Stimulated activated naive CD4-positive, alpha-beta T cell (primary cell): ENCODE measurements around the gene PARP3.

Source experiments
- DNase-seq, 6 experiments: peaks; one replicate each; lab custom pipeline; 2025; lab: John Stamatoyannopoulos, UW

The PARP3 gene

DNA sequence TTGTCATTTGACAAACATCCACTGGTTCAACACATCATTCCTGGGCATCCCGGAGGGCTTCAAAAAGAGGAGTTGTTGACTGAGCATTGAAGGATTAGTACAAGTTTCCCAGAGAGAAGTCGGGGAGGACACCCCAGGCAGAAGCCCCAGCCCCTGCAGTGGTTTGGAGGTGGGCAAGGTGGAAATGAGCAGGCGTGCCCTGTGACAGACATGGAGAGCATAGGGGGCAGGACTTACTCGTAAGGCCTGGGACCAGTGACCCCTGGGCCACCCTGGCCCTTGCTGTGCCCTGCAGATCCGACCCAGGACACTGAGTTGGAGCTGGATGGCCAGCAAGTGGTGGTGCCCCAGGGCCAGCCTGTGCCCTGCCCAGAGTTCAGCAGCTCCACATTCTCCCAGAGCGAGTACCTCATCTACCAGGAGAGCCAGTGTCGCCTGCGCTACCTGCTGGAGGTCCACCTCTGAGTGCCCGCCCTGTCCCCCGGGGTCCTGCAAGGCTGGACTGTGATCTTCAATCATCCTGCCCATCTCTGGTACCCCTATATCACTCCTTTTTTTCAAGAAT lies 5.9 kb downstream of the PARP3 start:
- DNase-seq = no peak

DNA sequence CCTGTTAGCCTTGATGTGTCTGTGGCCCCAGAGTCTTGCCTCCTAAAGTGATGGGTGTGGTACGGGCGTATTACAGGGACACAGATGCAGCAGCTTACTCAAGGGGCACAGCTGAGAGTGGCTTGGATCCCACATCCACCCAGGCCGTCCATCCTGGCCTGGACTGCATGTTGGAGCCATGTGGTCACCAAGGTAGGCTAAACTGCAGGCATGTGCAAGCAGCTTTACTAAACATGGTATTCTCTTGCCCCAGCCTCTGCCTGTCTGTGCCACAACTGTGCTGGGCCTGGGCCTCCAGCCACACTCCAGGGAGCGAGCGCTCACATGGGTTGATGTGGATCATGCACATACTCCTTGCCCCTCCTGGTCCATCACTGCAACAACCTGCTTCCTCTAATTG lies 7.0 kb downstream of the PARP3 start:
- no peak for DNase-seq

DNA sequence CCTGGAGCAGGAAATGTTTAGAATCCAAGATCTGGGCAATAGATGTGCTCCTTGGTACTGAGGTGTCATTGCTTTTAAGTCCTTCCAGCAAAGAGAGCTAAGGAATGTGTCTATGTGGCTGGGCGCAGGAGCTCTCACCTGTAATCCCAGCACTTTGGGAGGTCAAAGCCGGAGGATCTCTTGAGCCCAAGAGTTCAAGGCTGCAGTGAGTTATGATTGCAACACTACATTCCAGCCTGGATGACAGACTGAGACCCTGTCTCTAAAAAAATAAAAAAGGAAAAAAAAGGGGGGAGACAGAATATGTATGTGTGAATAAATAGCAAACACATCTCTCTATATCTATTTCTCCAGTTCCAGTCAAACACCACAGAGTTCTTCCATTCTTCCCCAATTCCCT lies 8.7 kb downstream of the PARP3 start:
- DNase-seq = no peak

DNA sequence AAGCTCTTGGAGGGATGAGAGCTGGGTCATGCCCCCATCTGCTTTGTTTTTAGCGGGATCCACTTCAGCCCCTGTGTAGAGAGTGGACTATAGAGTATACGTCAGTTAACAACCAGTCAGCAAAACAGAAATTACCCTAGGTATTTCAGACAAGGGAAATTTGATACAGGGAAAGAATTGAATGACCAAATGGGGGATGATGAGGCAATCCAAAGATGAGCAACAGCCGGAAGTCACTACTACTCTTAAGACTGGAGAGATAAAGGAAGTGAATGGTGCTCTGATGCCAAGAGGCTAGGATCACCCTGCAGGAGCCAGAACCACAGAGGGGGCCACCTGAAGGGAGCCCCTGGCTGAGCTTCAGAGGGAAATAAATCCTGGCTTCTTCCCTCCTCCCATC lies 11.3 kb downstream of the PARP3 start:
- no peak for DNase-seq

DNA sequence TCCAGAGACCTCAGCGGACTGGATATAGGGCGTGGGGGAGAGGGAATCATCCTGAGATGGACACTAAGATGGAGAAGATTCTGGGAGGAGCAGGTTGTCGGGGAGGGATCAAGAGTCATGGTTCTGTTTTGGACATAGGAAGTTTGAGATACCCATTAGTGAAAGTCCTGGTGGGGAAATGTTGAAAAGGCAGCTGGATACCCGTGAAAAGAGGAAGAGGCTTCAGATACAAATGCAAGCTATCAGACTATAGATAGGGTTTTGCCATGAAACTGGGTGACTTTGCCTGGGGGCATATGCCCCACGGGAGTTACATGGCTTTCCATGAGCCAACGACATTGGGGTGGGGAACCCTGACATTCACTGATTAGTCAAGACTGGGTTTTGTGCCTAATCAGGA lies 11.9 kb downstream of the PARP3 start:
- DNase-seq = no peak

DNA sequence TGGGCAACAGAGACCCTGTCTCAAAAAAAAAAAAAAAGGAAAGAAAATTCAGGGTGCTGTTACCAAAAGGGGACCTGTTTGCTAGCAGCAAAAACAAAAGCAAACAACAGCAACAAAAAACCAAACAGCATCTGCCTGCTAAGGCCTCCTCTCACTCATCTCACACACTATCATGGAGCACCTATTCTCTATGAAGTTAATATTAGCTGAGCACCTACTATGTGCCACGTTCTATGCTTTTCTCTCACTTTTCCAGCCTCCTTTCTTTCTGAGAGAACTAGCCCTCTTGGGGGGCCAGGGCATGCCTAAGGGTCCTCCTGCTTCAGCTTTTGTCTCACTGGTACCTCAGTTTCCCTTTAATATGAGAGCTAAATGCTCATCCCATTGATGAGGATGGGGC lies 12.6 kb downstream of the PARP3 start:
- DNase-seq = no peak

DNA sequence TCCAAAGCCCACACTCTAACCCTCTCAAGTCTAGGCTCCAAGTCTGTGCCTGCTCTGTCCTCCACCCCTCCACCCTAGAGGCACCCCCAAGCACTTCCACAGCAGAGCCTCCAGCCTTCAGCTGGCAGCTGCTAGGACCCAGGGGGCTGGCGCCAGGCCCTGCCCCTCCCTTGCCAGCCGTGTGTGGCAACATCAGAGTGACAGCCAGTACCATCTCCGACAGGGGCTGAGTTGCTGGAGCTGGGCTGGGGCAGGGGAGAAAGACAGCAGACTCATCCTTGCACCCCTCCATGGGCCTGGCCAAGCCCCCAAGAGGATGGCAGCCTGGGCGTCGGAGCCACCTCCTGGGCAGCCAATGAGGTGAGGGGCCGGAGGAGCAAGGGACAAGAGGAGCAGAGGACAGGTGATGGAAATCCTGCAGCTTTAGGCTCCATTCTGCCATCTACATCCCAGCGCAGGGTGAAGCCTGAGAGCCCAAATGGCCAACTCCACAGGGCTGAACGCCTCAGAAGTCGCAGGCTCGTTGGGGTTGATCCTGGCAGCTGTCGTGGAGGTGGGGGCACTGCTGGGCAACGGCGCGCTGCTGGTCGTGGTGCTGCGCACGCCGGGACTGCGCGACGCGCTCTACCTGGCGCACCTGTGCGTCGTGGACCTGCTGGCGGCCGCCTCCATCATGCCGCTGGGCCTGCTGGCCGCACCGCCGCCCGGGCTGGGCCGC lies 13.2 kb downstream of the PARP3 start, which contains the start of gene GPR62:
Gene GPR62 (plus strand): TSS at position 207 of the 718 bp plus-strand sequence. CDS start 272 bp downstream, at position 479.
- no peak for DNase-seq

DNA sequence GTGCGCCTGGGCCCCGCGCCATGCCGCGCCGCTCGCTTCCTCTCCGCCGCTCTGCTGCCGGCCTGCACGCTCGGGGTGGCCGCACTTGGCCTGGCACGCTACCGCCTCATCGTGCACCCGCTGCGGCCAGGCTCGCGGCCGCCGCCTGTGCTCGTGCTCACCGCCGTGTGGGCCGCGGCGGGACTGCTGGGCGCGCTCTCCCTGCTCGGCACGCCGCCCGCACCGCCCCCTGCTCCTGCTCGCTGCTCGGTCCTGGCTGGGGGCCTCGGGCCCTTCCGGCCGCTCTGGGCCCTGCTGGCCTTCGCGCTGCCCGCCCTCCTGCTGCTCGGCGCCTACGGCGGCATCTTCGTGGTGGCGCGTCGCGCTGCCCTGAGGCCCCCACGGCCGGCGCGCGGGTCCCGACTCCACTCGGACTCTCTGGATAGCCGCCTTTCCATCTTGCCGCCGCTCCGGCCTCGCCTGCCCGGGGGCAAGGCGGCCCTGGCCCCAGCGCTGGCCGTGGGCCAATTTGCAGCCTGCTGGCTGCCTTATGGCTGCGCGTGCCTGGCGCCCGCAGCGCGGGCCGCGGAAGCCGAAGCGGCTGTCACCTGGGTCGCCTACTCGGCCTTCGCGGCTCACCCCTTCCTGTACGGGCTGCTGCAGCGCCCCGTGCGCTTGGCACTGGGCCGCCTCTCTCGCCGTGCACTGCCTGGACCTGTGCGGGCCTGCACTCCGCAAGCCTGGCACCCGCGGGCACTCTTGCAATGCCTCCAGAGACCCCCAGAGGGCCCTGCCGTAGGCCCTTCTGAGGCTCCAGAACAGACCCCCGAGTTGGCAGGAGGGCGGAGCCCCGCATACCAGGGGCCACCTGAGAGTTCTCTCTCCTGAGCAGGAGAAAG lies 14.0 kb downstream of the PARP3 start:
- peak in 5 of 6 experiments; percentile 11 to 36 (median 26) for DNase-seq

DNA sequence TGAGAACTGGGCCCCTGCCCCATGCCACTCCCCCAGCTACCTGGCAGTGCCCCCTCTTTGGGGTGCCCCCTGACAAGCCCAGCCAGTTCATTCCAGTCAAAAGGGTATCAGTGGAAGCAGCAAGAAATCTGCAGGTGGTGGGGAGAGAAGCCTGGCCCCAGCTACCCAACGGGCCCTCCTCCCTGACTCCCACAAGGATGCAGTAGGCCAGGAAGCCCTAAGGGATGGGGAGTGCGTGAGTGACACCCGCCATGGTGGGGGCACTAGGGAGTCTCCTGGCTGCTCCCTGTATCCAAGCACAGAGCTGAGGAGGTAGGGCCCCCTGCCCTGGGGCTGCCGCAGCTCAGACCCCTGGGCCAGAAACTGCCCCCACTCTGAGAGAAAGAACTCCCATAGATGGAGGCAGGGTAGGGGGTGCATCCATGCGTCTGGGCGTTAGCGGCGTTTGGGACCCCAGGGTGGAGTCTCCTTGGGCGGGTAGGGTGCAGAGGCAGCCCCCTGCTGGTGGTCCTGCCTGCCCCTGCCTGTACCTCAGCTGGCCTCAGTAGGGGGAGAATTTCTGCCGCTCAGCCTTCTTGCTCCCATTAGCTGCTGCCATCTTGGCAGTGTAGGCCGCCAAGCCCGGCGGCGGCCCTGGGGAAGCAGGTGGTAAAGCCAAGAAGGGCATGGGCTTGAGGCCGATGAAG lies 15.5 kb downstream of the PARP3 start:
- no peak for DNase-seq

DNA sequence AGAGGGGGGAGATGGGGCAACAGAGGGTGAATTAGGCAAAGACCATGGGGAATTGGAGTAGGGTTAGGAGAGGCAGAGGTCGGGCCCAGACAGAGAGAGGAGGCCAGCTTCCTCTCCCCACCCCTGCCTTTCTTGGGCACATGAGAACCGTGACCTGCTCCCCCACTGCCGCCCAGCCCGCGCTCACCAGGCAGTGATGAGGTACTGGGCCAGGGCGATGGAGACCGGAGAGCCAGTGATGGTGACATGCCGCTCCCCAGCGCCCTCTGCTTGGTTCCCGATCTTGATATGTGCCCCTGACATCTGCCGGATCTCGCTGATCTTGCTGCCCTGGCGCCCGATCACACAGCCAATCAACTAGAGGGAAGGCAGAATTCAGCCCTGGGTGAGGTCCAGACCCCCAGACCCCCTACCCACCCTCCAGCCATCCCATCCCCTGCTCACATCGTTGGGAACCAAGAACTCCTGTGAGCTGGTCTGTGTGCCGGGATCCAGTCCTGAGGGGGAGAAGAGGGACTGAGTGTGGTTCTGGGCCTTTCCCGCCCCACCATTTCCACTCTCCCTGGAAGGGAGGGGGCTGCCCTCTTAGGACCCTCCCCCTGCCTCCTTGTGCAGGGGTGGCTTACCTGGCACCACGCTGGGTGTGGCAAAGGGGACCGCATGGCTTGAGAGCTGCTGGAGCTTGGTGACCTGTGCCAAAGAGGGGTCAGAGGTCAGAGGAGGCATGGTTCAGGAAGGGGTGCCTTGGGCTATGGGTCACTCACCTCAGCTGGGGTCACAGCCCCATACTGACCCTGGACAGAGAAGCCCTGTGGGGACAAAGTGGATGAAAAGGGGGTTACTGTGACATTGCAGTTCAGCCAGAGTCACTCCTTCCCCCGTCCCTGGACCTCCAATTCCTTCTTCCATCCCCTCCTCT lies 16.7 kb downstream of the PARP3 start:
- DNase-seq = no peak

DNA sequence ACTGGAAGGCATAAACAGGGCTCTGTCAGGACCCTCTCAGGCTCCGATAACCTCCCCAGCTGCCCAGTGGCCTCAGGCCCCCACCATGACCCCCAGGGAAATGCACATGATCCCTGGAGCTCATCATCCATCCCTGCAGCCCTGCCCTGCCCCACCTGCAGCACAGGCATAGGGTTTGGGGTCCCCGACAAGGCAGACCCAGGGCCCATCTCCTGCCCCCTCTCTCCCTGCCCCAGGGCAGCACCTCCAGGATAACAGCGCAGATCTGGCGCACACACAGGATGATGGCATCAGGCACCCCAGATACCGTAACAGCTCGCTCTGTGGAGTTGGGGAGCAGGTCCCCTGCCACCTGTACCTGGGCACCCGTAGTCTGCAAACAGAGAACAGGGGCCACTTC lies 17.5 kb downstream of the PARP3 start:
- no peak for DNase-seq

DNA sequence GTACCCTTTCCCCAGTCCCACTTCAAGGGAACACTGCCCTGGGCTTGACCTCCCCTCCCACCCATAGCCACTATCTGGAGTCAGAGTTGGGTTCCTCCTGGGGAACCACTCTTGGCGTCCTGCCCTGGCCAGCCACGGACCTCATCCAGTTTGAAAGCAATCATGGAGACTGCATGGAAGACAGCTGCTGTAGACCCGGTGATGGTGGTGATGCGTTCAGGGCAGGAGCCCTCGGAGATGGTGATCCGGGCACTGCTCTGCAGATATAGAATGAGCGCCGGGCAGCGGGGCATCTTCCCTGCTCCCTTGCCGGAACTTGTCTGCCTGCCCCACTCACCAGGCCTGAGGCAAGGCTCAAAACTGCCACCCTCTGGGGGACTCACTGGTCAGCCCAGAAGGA lies 18.2 kb downstream of the PARP3 start:
- no peak for DNase-seq

DNA sequence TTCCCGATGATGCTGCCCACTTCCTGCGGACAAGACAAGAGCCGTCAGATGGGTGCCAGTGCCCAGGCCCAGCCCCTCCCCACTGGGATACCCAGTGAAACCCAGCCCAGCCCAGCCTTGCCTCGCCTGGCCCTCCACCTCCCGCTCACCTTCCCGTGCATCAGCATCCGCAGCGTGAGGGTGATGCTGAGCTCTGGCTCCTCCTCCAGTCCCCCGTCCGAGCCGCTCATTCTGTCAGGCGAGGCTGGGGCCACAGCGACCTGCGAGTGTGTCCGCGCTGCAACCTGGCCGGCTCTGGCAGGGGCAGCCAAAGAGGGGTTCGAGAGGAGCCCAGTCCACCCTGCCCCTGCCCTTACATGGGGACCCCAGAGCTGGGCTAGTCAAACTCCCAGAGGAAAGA lies 18.8 kb downstream of the PARP3 start:
- DNase-seq = no peak

DNA sequence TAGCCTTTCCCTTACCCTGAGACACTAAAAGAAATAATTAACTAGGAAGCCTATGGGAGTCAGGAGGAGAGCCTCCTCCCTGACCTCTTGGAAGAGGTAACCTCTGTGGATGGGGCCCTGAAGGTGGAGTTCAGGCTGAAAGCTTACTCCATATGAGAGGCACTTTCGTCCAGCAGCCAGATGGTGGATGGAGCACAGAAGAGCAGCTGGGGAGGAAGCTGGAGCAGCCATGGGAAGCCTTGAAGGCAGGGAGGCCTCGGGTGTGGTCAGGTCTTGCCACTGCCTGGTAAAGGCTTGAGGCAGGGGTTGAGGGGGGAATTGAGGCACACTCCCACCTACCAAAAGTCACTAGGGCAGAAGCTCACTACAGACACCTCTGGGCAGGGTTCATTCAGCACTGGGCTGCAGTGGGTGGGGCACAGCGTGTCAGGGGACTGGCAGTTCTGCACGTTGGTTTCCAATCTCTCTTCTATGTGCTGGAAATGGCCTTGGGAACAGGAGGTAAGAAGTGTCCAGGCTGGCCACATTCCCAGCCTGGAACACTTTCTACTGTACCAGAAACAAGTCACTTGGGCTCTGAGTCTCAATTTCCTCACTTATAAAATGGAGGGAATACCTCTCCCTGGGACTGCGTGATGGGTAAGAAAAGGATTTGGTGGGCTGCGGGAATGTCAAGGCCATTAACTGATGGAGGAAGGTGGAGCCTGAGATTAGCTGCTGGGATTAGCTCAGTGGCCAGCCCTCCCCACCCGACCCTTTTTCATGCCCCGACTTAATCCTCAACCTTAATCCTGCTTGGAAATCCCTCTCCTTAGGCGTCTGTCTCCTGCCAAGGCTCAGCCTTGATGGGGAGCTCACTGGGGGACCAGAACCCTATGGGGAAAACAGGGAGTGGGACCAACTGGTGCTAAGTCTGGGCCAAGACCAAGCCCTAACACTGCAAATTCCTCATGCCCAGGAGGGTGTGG lies 19.7 kb downstream of the PARP3 start:
- no peak for DNase-seq

DNA sequence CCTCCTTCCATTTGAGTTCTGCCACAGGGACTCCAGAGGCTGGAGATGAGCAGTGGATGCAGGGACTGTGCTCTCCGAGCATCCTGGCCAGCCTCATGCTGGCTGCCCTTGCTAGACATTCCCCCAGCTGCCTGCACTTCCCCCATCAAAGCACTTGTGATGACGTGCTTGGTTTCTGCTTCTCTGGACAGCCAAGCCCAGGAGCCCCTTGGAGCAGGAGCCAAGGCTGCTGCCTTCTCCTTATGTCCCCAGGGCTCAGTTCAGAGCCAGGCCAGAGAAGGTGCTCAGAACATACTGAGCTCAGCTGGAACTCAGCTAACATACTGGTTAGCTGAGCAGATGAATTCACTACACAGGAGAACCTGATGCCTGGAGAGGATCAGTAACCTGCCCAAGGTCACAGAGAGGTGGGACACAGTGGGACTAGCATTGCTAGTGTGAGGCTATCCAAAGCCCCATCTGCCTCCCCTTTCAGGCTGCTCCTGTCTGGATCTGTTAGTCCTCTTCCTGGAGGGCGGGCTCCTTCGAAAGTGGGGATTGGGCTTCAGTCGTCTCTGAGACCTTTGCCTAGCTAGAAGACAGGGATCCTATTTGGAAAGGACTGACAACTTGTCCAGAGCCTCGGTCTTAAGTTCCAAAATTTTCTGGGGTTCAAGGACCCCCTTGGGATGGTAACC lies 20.8 kb downstream of the PARP3 start:
- no peak for DNase-seq

DNA sequence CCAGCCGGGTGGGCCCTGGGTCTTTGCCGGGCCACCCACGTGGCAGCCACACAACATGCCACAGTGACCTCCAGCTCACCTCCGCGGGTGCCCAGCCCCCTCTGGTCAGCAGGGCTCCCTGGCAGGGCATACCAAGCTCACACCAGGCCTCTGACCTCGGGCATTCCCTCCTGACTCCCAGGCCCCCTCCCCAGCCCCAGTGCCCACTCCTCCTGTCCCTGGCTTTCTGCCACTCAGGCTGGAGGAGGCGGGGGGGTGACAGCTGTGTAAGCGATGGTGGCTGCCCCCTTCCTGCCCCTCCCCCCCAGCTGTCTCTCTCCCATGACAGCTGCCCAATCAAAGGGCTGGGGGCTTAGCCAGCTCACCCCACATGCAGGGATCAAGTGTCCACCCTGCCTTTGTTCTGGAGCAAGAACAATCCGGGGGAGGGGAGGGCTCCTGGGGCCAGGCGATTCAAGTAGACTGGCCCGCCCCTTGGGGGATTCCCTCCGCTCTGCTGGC lies 21.8 kb downstream of the PARP3 start:
- DNase-seq = no peak

DNA sequence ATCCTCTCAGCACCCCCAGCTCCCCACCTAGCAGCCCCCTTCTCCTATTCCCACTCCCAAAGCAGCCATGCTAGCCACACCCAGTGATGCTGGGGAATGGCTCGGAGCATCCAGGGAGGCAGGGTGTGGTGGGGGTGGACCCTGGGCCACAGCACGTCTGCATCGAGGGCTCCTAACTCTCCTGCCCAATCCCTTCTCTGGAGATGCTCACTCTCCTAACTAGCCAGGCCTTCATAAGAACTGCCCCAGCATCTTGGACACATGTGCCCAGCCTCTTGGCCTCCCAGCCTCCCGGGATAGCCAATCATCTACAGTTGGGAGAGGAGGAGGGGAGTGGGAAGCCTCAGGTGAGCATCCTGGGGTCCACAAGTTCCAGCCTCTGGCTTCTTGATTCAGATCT lies 22.4 kb downstream of the PARP3 start:
- DNase-seq = no peak

DNA sequence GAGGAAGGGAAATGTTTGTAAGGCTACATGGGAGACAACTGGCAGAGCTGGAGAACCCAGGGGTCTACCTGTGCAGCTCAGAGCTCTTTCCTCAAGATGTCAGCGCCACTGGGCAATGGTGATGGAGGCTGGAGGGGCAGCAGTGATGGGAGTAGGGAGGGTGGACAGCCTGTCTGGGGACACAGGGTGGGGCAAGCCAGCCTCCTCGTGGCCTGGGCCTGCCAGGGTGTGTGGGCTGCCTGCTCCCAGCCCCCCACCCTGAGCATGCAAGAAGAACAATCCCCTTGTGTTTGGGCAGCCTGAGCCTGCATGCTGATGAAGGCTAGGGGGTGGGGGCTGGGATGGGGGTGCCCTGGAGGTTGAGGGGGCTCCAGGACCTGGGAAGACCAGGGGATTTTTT lies 23.9 kb downstream of the PARP3 start:
- DNase-seq = no peak

DNA sequence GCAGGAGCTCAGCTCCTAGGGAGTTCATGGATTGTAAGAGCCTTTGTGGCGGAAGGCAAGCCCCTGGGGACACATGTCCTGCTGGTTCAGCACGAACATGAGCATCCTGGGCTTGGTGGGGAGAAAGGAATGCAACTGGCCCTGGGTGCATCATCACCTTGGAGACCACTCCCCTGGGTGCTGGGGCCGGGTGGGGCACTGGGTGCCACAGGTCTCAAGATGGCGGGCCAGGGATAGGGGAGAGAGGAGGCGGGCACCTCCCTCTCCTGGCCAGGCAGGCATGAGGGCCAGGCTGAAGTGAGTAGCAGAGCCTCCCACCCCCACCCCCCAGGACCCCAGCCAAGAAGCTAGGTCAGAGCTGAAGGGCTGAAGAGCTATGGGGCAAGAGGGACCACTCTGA lies 24.3 kb downstream of the PARP3 start:
- DNase-seq = no peak
